ENCODE results near the gene ATP5IF1. TPM values are rescaled to one million over a fixed set of nuclear protein-coding genes. Genes with fewer than 3 reads are reported as not detected.

ATP5IF1 gene
- total and polyA plus RNA-seq, 10 of the 15 experiments (the other 5 are each of a cell fraction or from before 2014, with no cell fraction given) = 253 to 1,210 (median 418) TPM

DNA sequence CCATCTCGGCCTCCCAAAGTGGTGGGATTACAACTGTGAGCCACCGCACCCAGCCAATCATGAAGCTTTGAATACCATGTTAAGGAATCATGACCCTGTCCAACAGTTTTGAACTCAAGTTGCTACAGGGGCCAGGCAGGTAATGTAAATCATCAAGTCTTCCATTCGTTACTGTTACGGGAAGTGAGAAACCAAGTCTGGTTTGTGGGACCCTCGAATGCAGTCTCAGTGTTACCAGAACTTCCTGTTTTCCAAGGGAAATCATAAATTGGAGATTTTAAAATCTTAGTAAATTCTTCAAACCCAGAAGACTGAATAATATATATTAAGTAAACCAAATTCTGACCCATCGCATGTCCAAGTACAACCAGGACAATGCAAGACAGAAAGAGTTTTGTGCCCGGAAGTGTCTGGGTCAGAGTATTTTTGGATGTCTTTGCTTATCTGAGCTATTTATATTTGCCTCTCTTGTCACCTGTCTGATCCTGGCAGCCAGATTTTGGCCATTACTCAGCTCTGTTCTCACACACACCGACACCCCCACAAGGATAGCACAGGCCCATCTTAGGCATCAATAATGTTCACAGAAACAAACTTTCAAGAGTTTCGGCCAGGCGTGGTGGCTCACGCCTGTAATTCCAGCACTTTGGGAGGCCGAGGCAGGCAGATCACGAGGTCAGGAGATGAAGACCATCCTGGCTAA is 8.8 kb downstream of the ATP5IF1 start (continued):
- TF ChIP-seq EZH2 (IDR thresholded peaks at IDR 0.05; ENCODE audit: borderline replicate concordance, control insufficient read depth, low read depth, low read length) = no peak
- TF ChIP-seq, protein P1, sequence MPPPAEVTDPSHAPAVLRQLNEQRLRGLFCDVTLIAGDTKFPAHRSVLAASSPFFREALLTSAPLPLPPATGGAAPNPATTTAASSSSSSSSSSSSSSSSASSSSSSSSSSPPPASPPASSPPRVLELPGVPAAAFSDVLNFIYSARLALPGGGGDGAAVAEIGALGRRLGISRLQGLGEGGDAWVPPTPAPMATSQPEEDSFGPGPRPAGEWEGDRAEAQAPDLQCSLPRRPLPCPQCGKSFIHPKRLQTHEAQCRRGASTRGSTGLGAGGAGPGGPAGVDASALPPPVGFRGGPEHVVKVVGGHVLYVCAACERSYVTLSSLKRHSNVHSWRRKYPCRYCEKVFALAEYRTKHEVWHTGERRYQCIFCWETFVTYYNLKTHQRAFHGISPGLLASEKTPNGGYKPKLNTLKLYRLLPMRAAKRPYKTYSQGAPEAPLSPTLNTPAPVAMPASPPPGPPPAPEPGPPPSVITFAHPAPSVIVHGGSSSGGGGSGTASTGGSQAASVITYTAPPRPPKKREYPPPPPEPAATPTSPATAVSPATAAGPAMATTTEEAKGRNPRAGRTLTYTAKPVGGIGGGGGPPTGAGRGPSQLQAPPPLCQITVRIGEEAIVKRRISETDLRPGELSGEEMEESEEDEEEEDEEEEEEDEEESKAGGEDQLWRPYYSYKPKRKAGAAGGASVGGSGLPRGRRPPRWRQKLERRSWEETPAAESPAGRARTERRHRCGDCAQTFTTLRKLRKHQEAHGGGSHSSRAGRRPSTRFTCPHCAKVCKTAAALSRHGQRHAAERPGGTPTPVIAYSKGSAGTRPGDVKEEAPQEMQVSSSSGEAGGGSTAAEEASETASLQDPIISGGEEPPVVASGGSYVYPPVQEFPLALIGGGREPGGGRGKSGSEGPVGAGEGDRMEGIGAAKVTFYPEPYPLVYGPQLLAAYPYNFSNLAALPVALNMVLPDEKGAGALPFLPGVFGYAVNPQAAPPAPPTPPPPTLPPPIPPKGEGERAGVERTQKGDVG (CRISPR knock-in tag; IDR thresholded peaks at IDR 0.05) = no peak
- no peak for TF ChIP-seq RELB (IDR thresholded peaks at IDR 0.05; ENCODE audit: low read depth)
- peak; percentile 33; the same call in 1 of the 2 replicates for TF ChIP-seq POLR2A (IDR thresholded peaks at IDR 0.05; ENCODE audit: low read depth, low read length)
- TF ChIP-seq MXI1 (IDR thresholded peaks at IDR 0.05; ENCODE audit: low read depth, low read length) = 0 out of 2 replicates have a peak, but pooled peaks have one; percentile 12
- TF ChIP-seq ZNF207 (IDR thresholded peaks at IDR 0.05; ENCODE audit: borderline replicate concordance) = no peak
- no peak for TF ChIP-seq USF1 (IDR thresholded peaks at IDR 0.05; ENCODE audit: borderline replicate concordance, extremely low read length, insufficient read depth, low read depth, low read length)
- 0 out of 2 replicates have a peak, but pooled peaks have one; percentile 42 for TF ChIP-seq TCF3 (IDR thresholded peaks at IDR 0.05; ENCODE audit: borderline replicate concordance, insufficient read depth, low read depth, low read length)
- TF ChIP-seq PAX8 (IDR thresholded peaks at IDR 0.05) = 0 out of 2 replicates have a peak, but pooled peaks have one; percentile 40
- no peak for TF ChIP-seq BCLAF1 (IDR thresholded peaks at IDR 0.05)
- no peak for TF ChIP-seq HDAC6 (IDR thresholded peaks at IDR 0.05; ENCODE audit: unreplicated experiment)
- TF ChIP-seq PAX5 (IDR thresholded peaks at IDR 0.05; ENCODE audit: borderline replicate concordance, low read depth, low read length) = peak; percentile 37; the same call in 1 of the 2 replicates
- TF ChIP-seq POU2F2 (IDR thresholded peaks at IDR 0.05; ENCODE audit: borderline replicate concordance, low read depth, low read length) = no peak
- TF ChIP-seq ZNF622 (IDR thresholded peaks at IDR 0.05) = no peak
- TF ChIP-seq SMARCA5 (IDR thresholded peaks at IDR 0.05) = peak; percentile 65; the same call in 1 of the 2 replicates
- TF ChIP-seq EGR1 (IDR thresholded peaks at IDR 0.05; ENCODE audit: borderline replicate concordance in 1 of 2, low read depth in 2 of 2, low read length in 2 of 2) = 0 out of 3 replicates have a peak, but pooled peaks of 1 of the 2 experiments have one; percentile 41
- TF ChIP-seq IRF5 (IDR thresholded peaks at IDR 0.05; ENCODE audit: borderline replicate concordance) = no peak
- peak; percentile 87; the same call in 1 of the 2 replicates for TF ChIP-seq MTA3 (IDR thresholded peaks at IDR 0.05; ENCODE audit: borderline replicate concordance, low read length)
- peak; percentile 68 for TF ChIP-seq MTA2 (IDR thresholded peaks at IDR 0.05; ENCODE audit: low read depth)
